HepG2 (cell line): ENCODE measurements around the gene FNIP2. TPM values are rescaled to one million over a fixed set of nuclear protein-coding genes. Genes with fewer than 3 reads are reported as not detected.
A peak's percentile ranks its signal among the peaks of the same experiment; 100 is the strongest.

Experiments used
- AHR ChIP-seq: IDR thresholded peaks from 2 replicates; pipeline ENCODE4 v1.6.1; 2018; ENCODE audit warnings: missing genetic modification reagents, missing compliant biosample characterization
- BCL6 ChIP-seq: IDR thresholded peaks from 2 replicates; pipeline ENCODE4 v1.6.1; 2016; ENCODE audit warnings: missing genetic modification reagents, missing compliant biosample characterization
- ELF3 ChIP-seq: IDR thresholded peaks from 2 replicates; pipeline ENCODE4 v1.6.1; 2016; ENCODE audit warnings: missing genetic modification reagents, missing compliant biosample characterization
- FOXP1 ChIP-seq, 2 experiments: fragments of 450-650 bp in 1 of 2; IDR thresholded peaks; 2 replicates each; pipeline ENCODE4 v1.6.1; 2017 to 2018; ENCODE audit warnings: antibody characterized with exemption in 1 of 2
- GABPB1 ChIP-seq: IDR thresholded peaks from 2 replicates; pipeline ENCODE4 v1.6.1; 2016; ENCODE audit warnings: mild to moderate bottlenecking, missing genetic modification reagents, moderate library complexity, missing compliant biosample characterization
- KLF13 ChIP-seq: sonication (generic); formaldehyde crosslinking; IDR thresholded peaks from 2 replicates; pipeline ENCODE4 v1.4.0; 2020; ENCODE audit warnings: mild to moderate bottlenecking, missing genetic modification reagents
- MED1 ChIP-seq: sonication (generic); formaldehyde crosslinking; IDR thresholded peaks from 2 replicates; pipeline ENCODE4 v1.4.0; 2020; ENCODE audit warnings: missing genetic modification reagents
- MEF2D ChIP-seq: sonication (generic); formaldehyde crosslinking; IDR thresholded peaks from 2 replicates; pipeline ENCODE4 v1.5.1; 2020; ENCODE audit warnings: mild to moderate bottlenecking, missing genetic modification reagents
- PAXIP1 ChIP-seq: sonication (generic); formaldehyde crosslinking; conservative IDR thresholded peaks from 2 replicates; pipeline ENCODE4 v1.4.0; 2020; ENCODE audit warnings: mild to moderate bottlenecking, missing genetic modification reagents, moderate library complexity
- RXRB ChIP-seq: IDR thresholded peaks from 2 replicates; pipeline ENCODE4 v1.6.1; 2016; ENCODE audit warnings: borderline replicate concordance, missing genetic modification reagents, missing compliant biosample characterization
- ZEB1 ChIP-seq: IDR thresholded peaks from 2 replicates; pipeline ENCODE4 v1.6.1; 2012; ENCODE audit warnings: mild to moderate bottlenecking, low read depth, inconsistent platforms; ENCODE audit not compliant: insufficient replicate concordance
- ZNF598 ChIP-seq: sonication (generic); formaldehyde crosslinking; IDR thresholded peaks from 2 replicates; pipeline ENCODE4 v1.5.1; 2020; ENCODE audit warnings: mild to moderate bottlenecking, missing genetic modification reagents, borderline replicate concordance
- ZNF749 ChIP-seq: sonication (generic); formaldehyde crosslinking; IDR thresholded peaks from 2 replicates; pipeline ENCODE4 v1.8.0; 2022; ENCODE audit warnings: mild to moderate bottlenecking, missing genetic modification reagents, moderate library complexity, borderline replicate concordance
- ZNF816 ChIP-seq: sonication (generic); formaldehyde crosslinking; IDR thresholded peaks from 2 replicates; pipeline ENCODE4 v1.8.0; 2022; ENCODE audit warnings: missing genetic modification reagents, mild to moderate bottlenecking, borderline replicate concordance
- polyA plus RNA-seq, 8 experiments: library from polyadenylated mRNA; depleted of rRNA in 3 of 8; stranded (reverse) in 7 of 8; unstranded in 1 of 8; fragments of >200 nt; fragmentation: Illumina TruSeq in 4 of 8; extraction: Trizol in 4 of 8; gene quantifications; 2 replicates each; pipeline versions ENCODE4 v1.2.1 to v1.2.3, GENCODE V29; 2011 to 2016; ENCODE audit warnings: low read depth in 4 of 8, missing spikeins in 1 of 8, mixed read lengths in 1 of 8; ENCODE audit not compliant: insufficient read depth in 1 of 8
- total RNA-seq, 5 experiments: library from RNA; depleted of rRNA; stranded (reverse); fragments of >200 nt; fragmentation: Illumina TruSeq; extraction: Trizol; gene quantifications; 2 replicates each; pipeline ENCODE4 v1.2.3, GENCODE V29; 2016; ENCODE audit warnings: low read depth in 1 of 5
- TF ChIP-seq, protein P1 (sequence below): IDR thresholded peaks from 2 replicates; pipeline ENCODE4 v1.6.1; 2018; ENCODE audit warnings: missing genetic modification reagents, mild to moderate bottlenecking, missing compliant biosample characterization
- TF ChIP-seq, protein P2 (sequence below): IDR thresholded peaks from 2 replicates; pipeline ENCODE4 v1.6.1; 2016; ENCODE audit warnings: mild to moderate bottlenecking
- TF ChIP-seq, protein P3 (sequence below): IDR thresholded peaks from 2 replicates; pipeline ENCODE4 v1.6.1; 2016; ENCODE audit warnings: low read depth, missing genetic modification reagents, missing compliant biosample characterization

Gene FNIP2
- total and polyA plus RNA-seq, 2 of the 13 experiments (the other 11 are each of a cell fraction or from before 2014, with no cell fraction given) = 15.5 to 21.0 TPM

DNA sequence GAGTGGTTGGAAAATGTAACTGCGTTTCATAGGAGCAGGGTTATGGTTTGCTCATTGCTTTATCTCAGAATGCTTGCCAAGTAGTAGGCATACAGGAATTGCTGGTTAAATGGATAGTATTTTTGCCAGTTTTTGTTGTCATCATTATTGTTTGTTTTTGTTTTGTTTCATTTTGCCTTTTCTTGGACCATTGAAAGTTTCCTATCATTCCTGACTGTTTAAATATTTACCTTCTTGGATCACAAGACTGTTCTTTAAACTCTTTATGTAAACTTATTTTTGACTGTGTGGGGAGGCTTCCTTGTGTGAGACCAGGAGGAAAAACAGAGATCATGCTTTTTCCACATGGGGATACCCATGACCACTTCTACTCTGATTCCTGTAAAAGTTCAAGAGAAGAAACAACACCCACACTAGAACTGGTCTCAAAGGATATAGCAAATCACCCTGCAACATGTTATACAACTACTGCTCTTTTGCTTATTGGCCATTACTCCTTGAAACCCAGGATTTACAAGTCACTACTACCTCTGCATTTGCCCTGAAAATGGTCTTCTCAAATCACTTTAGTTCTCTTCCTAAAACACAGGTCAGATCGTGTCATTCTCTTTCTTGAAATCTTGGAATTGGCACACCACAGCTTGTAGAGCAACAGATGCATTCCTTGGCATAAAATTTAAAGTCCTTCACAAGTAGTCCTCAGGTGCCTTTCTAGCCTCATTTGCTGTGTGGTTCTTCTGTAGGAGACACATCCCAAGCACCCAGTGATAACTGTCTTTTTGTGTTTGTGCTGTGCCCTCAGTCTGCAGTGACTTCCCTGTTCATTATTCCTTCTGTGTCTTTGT lies 51.3 kb downstream of the FNIP2 start (continued):
- TF ChIP-seq GABPB1 (CRISPR knock-in tag) (0 out of 2 replicates have a peak, but pooled peaks have one; percentile 21), RXRB (CRISPR knock-in tag) (peak; percentile 73), AHR (CRISPR knock-in tag) (no peak), ELF3 (CRISPR knock-in tag) (peak; percentile 94), KLF13 (CRISPR knock-in tag) (no peak), ZNF749 (CRISPR knock-in tag) (no peak), ZNF598 (no peak), FOXP1 (IDR thresholded peaks at IDR 0.05) (no peak), FOXP1 (CRISPR knock-in tag; IDR thresholded peaks at IDR 0.05) (peak; percentile 86), MEF2D (CRISPR knock-in tag) (peak; percentile 69; the same call in 1 of the 2 replicates), ZNF816 (no peak), ZEB1 (no peak), MED1 (CRISPR knock-in tag) (peak; percentile 96), BCL6 (CRISPR knock-in tag) (peak; percentile 8; the same call in 1 of the 2 replicates), PAXIP1 (CRISPR knock-in tag) (peak; percentile 82)
- TF ChIP-seq, protein P1, sequence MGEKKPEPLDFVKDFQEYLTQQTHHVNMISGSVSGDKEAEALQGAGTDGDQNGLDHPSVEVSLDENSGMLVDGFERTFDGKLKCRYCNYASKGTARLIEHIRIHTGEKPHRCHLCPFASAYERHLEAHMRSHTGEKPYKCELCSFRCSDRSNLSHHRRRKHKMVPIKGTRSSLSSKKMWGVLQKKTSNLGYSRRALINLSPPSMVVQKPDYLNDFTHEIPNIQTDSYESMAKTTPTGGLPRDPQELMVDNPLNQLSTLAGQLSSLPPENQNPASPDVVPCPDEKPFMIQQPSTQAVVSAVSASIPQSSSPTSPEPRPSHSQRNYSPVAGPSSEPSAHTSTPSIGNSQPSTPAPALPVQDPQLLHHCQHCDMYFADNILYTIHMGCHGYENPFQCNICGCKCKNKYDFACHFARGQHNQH (CRISPR knock-in tag) = no peak; the same call in 1 of the 2 replicates
- TF ChIP-seq, protein P2, sequence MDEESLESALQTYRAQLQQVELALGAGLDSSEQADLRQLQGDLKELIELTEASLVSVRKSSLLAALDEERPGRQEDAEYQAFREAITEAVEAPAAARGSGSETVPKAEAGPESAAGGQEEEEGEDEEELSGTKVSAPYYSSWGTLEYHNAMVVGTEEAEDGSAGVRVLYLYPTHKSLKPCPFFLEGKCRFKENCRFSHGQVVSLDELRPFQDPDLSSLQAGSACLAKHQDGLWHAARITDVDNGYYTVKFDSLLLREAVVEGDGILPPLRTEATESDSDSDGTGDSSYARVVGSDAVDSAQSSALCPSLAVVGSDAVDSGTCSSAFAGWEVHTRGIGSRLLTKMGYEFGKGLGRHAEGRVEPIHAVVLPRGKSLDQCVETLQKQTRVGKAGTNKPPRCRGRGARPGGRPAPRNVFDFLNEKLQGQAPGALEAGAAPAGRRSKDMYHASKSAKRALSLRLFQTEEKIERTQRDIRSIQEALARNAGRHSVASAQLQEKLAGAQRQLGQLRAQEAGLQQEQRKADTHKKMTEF (CRISPR knock-in tag) = peak; percentile 60
- TF ChIP-seq, protein P3, sequence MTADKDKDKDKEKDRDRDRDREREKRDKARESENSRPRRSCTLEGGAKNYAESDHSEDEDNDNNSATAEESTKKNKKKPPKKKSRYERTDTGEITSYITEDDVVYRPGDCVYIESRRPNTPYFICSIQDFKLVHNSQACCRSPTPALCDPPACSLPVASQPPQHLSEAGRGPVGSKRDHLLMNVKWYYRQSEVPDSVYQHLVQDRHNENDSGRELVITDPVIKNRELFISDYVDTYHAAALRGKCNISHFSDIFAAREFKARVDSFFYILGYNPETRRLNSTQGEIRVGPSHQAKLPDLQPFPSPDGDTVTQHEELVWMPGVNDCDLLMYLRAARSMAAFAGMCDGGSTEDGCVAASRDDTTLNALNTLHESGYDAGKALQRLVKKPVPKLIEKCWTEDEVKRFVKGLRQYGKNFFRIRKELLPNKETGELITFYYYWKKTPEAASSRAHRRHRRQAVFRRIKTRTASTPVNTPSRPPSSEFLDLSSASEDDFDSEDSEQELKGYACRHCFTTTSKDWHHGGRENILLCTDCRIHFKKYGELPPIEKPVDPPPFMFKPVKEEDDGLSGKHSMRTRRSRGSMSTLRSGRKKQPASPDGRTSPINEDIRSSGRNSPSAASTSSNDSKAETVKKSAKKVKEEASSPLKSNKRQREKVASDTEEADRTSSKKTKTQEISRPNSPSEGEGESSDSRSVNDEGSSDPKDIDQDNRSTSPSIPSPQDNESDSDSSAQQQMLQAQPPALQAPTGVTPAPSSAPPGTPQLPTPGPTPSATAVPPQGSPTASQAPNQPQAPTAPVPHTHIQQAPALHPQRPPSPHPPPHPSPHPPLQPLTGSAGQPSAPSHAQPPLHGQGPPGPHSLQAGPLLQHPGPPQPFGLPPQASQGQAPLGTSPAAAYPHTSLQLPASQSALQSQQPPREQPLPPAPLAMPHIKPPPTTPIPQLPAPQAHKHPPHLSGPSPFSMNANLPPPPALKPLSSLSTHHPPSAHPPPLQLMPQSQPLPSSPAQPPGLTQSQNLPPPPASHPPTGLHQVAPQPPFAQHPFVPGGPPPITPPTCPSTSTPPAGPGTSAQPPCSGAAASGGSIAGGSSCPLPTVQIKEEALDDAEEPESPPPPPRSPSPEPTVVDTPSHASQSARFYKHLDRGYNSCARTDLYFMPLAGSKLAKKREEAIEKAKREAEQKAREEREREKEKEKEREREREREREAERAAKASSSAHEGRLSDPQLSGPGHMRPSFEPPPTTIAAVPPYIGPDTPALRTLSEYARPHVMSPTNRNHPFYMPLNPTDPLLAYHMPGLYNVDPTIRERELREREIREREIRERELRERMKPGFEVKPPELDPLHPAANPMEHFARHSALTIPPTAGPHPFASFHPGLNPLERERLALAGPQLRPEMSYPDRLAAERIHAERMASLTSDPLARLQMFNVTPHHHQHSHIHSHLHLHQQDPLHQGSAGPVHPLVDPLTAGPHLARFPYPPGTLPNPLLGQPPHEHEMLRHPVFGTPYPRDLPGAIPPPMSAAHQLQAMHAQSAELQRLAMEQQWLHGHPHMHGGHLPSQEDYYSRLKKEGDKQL (CRISPR knock-in tag) = 0 out of 2 replicates have a peak, but pooled peaks have one; percentile 18
